Measurements from ENCODE around the gene AQR. TPM values are rescaled to one million over a fixed set of nuclear protein-coding genes. Genes with fewer than 3 reads are reported as not detected.
A peak's percentile ranks its signal among the peaks of the same experiment; 100 is the strongest.
"Not testable (repeated sequence)": the region's sequence is repeated elsewhere in the genome, so short reads cannot be mapped to it uniquely, and the experiment has no call there.

AQR gene
- total RNA-seq, 1 donor from 2014 or later: 21.9 TPM

DNA sequence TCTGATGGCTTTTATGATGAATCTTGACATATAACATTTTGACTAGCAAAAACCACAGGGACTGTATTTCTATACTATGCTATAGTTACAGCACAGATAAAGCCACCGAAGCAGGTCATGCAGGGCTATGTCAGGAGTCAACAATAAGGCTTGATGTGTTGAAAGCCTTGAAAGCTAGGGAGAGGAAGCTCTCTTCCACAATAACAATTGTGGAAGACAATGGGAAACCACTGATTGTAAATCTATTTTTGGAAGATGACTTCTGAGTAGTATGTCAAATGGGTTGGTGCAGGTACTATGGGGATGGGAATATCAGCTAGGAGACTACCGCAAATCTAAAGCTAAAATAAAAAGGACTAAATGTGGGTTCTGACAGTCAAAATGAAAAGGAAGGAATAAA lies 4.0 kb upstream of the AQR start:
- H3K4me3 ChIP-seq: no peak overlapping the region
- DNase-seq (ENCODE audit: extremely low spot score in 2 of 2): no peak
- H3K9me3 ChIP-seq: no peaks in the 10 kb centered on the region
- no peaks in the 10 kb centered on the region for H3K27me3 ChIP-seq
- TF ChIP-seq POLR2A (IDR thresholded peaks at IDR 0.05): no peak
- no peak for TF ChIP-seq POLR2AphosphoS5 (IDR thresholded peaks at IDR 0.05; ENCODE audit: insufficient read depth in 1 of 2, low read depth in 1 of 2)
- no peak for TF ChIP-seq CTCF (IDR thresholded peaks at IDR 0.05)
- H3K4me1 ChIP-seq: peaks cover 6% of the 10 kb centered on the region
- no peak overlapping the region for H3K27ac ChIP-seq
- no peaks in the 10 kb centered on the region for H3K36me3 ChIP-seq
- intact Hi-C loops (cut with DNase I): no loop called here

DNA sequence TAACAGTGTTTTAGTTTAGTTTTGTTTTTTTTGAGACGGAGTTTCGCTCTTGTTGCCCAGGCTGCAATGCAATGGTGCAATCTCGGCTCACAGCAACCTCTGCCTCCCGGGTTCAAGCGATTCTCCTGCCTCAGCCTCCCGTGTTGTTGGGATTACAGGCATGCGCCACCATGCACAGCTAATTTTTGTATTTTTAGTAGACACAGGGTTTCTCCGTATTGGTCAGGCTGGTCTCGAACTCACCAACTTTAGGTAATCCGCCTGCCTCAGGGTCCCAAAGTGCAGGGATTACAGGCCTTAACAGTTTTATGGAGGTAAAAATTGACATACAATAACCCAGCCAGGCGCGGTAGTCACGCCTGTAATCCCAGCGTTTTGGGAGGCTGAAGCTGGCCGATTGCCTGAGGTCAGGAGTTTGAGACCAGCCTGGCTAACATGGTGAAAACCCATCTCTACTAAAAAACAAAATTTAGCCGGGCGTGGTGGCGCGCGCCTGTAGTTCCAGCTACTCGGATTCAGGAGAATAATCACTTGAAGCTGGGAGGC lies 629 bp upstream of the AQR start:
- intact Hi-C loops (cut with DNase I); DNase-seq (ENCODE audit: extremely low spot score in 2 of 2): not testable (repeated sequence)

GRCh38 chr15:34964277-34964676 lies 5.3 kb downstream of the AQR start:
- Histone ChIP-seq H3K4me1 (peaks cover 34% of the 10 kb centered on the region), H3K27me3 (no peaks in the 10 kb centered on the region), H3K27ac (no peak overlapping the region), H3K9me3 (no peaks in the 10 kb centered on the region), H3K4me3 (no peak overlapping the region), H3K36me3 (peaks cover 0 to 15% of the 10 kb centered on the region in 2 donors)
- DNase-seq (ENCODE audit: extremely low spot score in 2 of 2): no peak
- intact Hi-C loops (cut with DNase I): no loop called here
- TF ChIP-seq POLR2A (IDR thresholded peaks at IDR 0.05) (no peak), CTCF (IDR thresholded peaks at IDR 0.05) (no peak), POLR2AphosphoS5 (IDR thresholded peaks at IDR 0.05; ENCODE audit: insufficient read depth in 1 of 2, low read depth in 1 of 2) (no peak)

More for the DNA sequence above, 629 bp upstream of the AQR start:
- H3K9me3 ChIP-seq, H3K27me3 ChIP-seq, H3K36me3 ChIP-seq: not testable (repeated sequence)
- Histone ChIP-seq H3K27ac (peak overlapping the region; percentile 71), H3K4me1 (peaks cover 34% of the 10 kb centered on the region), H3K4me3 (peak overlapping the region; percentile 71 to 90)

DNA sequence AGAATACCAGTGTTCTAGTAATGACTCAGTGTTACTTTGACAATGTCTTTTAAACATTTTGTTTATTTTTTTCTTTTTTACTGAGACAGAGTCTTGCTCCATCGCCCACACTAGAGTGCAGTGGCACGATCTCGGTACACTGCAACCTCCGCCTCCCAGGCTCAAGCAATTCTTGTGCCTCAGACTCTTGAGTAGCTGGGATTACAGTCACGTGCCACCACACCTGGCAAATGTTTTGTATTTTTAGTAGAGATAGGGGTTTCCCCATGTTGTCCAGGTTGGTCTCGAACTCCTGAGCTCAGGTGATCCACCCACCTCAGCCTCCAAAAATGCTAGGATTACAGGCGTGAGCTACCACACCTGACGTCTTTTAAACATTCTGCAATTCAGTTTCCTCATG lies 15.7 kb downstream of the AQR start:
- no peak for TF ChIP-seq CTCF (IDR thresholded peaks at IDR 0.05)
- no peak for TF ChIP-seq POLR2A (IDR thresholded peaks at IDR 0.05)
- no peak for TF ChIP-seq POLR2AphosphoS5 (IDR thresholded peaks at IDR 0.05; ENCODE audit: insufficient read depth in 1 of 2, low read depth in 1 of 2)
- Histone ChIP-seq H3K27ac (no peak overlapping the region), H3K27me3 (no peaks in the 10 kb centered on the region), H3K4me1 (peaks cover 5% of the 10 kb centered on the region), H3K4me3 (no peak overlapping the region), H3K36me3 (peaks cover 0 to 9% of the 10 kb centered on the region in 2 donors), H3K9me3 (no peaks in the 10 kb centered on the region)
- intact Hi-C loops (cut with DNase I): no loop called here
- no peak for DNase-seq (ENCODE audit: extremely low spot score in 2 of 2)

DNA sequence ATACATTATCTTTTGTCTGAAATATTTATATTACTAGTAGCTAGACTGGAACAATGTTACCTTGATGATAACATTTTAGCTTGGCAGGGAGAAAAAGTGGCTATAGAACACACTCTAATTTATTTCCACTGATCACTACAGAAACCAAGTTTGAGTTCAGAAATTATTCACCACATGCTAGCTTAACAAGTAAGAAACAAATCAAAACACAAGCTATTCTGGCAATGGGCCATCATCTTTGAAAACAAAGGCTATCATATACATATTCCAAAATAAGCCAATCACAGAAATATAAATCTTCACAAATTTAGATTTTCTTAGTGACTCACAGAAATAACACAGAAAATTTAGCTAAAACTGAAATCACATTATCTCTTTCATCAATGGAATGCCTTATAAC lies 17.1 kb downstream of the AQR start:
- no peak overlapping the region for H3K4me3 ChIP-seq
- peaks cover 0 to 9% of the 10 kb centered on the region in 2 donors for H3K36me3 ChIP-seq
- TF ChIP-seq POLR2AphosphoS5 (IDR thresholded peaks at IDR 0.05; ENCODE audit: insufficient read depth in 1 of 2, low read depth in 1 of 2) (no peak), POLR2A (IDR thresholded peaks at IDR 0.05) (no peak), CTCF (IDR thresholded peaks at IDR 0.05) (no peak)
- H3K4me1 ChIP-seq: peaks cover 5% of the 10 kb centered on the region
- no peaks in the 10 kb centered on the region for H3K9me3 ChIP-seq
- H3K27me3 ChIP-seq: no peaks in the 10 kb centered on the region
- no peak overlapping the region for H3K27ac ChIP-seq
- intact Hi-C loops (cut with DNase I): no loop called here
- DNase-seq (ENCODE audit: extremely low spot score in 2 of 2): no peak
